Lower lobe of right lung (tissue), 2 donors: Measurements from ENCODE around the gene ALG1. TPM values are rescaled to one million over a fixed set of nuclear protein-coding genes. Genes with fewer than 3 reads are reported as not detected.

Experiments
- ATAC-seq, 2 donors: fragments of 200-7000 bp; cut with Tn5 transposase; one replicate each; pipeline ENCODE4 v1.9.1; 2020 to 2022; ENCODE audit warnings: mild to moderate bottlenecking in 2 of 2, moderate library complexity in 2 of 2
- DNase-seq: peaks from one replicate; pipeline ENCODE4 v3.0.0-alpha.2; 2020
- H3K27ac ChIP-seq: fragments of 200-600 bp; one replicate; pipeline ENCODE4 v1.8.0; 2022
- H3K27me3 ChIP-seq: fragments of 200-600 bp; one replicate; pipeline ENCODE4 v1.8.0; 2022; ENCODE audit warnings: low read depth
- H3K36me3 ChIP-seq: fragments of 200-600 bp; one replicate; pipeline ENCODE4 v1.8.0; 2022; ENCODE audit warnings: mild to moderate bottlenecking
- H3K4me1 ChIP-seq: fragments of 200-600 bp; one replicate; pipeline ENCODE4 v1.8.0; 2022
- H3K4me3 ChIP-seq: fragments of 200-600 bp; one replicate; pipeline ENCODE4 v1.8.0; 2022; ENCODE audit warnings: mild to moderate bottlenecking
- H3K9me3 ChIP-seq: fragments of 200-600 bp; one replicate; pipeline ENCODE4 v1.8.0; 2022
- intact Hi-C: fragments of 100-400 bp; cut with DNase I; formaldehyde crosslinking; loops from one replicate; pipeline ENCODE4 v1.11.0; 2022
- total RNA-seq: library from RNA; stranded (reverse); fragmentation: NEBNext Ultra II Directional; extraction: Animal tissue kit (Norgen Biotek cat#: 25700); gene quantifications from one replicate; pipeline ENCODE4 v1.2.1, GENCODE V29; 2021
- TF ChIP-seq, protein P1 (sequence below): fragments of 200-600 bp; IDR thresholded peaks from one replicate; pipeline ENCODE4 v1.8.0; 2022; ENCODE audit warnings: antibody characterized with exemption, mild to moderate bottlenecking
- donor health status: DM: no; HTN: yes; CAD: no; lungs with severe emphysema.

Gene ALG1
- total RNA-seq, 1 donor from 2014 or later, result 17.8 TPM

DNA sequence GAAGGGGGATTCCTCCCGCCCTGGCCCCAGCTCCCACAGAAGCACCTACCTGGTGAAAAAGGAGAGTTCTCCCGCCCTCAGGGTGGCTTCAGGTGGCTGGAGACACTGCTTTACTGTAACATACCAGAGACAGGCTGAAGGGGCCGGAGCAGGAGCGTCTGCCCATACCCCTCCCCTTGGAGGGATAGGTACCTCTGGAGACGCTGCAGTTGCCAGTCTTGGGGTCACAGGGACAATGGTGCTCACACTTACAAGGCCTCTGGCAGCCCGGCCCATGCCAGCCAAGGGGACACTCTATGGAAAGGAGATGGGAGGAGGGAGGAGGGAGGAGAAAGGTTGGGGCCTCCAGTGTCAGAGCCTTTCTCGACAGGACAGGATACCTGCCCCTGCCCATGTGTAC lies 44.6 kb upstream of the ALG1 start:
- Histone ChIP-seq H3K4me1 (no peaks in the 10 kb centered on the region), H3K9me3 (no peaks in the 10 kb centered on the region), H3K4me3 (no peak overlapping the region), H3K36me3 (peaks cover 33% of the 10 kb centered on the region), H3K27me3 (no peaks in the 10 kb centered on the region), H3K27ac (no peak overlapping the region)
- no peak for ATAC-seq
- no peak for DNase-seq
- intact Hi-C loops, result no loop called here
- TF ChIP-seq, protein P1, sequence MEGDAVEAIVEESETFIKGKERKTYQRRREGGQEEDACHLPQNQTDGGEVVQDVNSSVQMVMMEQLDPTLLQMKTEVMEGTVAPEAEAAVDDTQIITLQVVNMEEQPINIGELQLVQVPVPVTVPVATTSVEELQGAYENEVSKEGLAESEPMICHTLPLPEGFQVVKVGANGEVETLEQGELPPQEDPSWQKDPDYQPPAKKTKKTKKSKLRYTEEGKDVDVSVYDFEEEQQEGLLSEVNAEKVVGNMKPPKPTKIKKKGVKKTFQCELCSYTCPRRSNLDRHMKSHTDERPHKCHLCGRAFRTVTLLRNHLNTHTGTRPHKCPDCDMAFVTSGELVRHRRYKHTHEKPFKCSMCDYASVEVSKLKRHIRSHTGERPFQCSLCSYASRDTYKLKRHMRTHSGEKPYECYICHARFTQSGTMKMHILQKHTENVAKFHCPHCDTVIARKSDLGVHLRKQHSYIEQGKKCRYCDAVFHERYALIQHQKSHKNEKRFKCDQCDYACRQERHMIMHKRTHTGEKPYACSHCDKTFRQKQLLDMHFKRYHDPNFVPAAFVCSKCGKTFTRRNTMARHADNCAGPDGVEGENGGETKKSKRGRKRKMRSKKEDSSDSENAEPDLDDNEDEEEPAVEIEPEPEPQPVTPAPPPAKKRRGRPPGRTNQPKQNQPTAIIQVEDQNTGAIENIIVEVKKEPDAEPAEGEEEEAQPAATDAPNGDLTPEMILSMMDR, result no peak

DNA sequence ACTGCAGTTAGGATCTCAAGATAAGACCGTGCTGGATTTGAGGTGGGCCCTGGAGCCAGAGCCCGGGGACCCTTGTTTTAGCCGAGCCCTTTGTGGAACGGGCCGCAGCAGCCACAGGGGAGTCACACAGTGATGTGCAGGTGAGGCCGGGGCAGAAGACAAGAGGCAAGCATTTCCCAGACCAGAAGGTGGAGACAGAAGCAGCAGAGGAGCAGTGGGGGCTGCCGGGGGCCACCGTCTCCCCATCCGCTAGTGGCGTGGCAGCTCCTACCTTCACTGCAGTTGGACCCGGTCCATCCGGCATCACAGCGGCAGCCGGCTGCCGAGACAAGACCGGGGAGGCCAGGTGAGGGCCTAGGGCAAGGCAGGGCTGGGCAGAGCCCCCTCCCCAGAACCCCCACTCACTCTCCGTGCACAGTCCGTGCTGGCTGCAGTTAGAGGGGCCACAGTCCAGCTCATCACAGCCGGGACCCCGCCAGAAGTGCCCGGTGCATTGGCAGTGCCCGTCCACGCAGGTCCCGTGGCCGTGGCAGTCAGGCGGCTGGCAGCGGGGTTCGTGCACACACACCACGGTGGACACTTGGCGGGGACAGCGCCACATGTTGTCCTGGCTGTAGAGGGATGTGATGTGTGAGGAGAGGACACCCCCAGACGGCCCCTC lies 43.9 kb upstream of the ALG1 start:
- Histone ChIP-seq H3K36me3 (peaks cover 33% of the 10 kb centered on the region), H3K27ac (no peak overlapping the region), H3K27me3 (no peaks in the 10 kb centered on the region), H3K9me3 (no peaks in the 10 kb centered on the region), H3K4me1 (peaks cover 3% of the 10 kb centered on the region), H3K4me3 (no peak overlapping the region)
- TF ChIP-seq, protein P1, result no peak
- DNase-seq (peak; percentile 40), ATAC-seq (peak in 1 of 2 donors; percentile 28)
- intact Hi-C loops, result no loop called here

DNA sequence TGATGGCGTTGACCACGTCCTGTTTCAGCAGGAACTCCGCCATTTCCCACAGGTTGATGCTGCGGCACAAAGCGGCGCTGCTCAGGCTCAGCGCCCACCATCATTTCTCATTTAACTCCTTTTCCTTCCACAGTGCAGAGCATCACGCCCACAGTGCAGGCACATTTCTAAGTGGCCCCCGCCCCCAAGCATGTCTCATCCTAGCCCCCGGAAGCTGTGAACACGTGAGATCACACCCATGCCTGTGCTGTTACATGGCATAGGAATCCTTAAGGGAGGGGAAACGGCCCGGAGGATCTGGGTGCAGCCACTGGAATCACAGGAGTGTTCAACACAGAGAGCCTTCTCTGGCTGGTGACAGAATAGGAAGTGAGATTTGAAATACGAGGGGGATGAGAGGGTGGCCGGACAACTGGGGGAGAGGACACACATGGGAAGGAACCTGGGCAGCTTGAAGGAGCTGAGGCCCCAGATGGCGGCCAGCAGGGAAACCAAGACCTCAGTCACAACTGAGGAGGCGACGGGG lies 42.6 kb upstream of the ALG1 start:
- ATAC-seq (no peak), DNase-seq (peak; percentile 24)
- H3K27ac ChIP-seq, result no peak overlapping the region
- H3K4me3 ChIP-seq, result no peak overlapping the region
- no peaks in the 10 kb centered on the region for H3K27me3 ChIP-seq
- H3K9me3 ChIP-seq, result no peaks in the 10 kb centered on the region
- peaks cover 33% of the 10 kb centered on the region for H3K36me3 ChIP-seq
- TF ChIP-seq, protein P1, result no peak
- peaks cover 9% of the 10 kb centered on the region for H3K4me1 ChIP-seq
- intact Hi-C loops, result no loop called here

DNA sequence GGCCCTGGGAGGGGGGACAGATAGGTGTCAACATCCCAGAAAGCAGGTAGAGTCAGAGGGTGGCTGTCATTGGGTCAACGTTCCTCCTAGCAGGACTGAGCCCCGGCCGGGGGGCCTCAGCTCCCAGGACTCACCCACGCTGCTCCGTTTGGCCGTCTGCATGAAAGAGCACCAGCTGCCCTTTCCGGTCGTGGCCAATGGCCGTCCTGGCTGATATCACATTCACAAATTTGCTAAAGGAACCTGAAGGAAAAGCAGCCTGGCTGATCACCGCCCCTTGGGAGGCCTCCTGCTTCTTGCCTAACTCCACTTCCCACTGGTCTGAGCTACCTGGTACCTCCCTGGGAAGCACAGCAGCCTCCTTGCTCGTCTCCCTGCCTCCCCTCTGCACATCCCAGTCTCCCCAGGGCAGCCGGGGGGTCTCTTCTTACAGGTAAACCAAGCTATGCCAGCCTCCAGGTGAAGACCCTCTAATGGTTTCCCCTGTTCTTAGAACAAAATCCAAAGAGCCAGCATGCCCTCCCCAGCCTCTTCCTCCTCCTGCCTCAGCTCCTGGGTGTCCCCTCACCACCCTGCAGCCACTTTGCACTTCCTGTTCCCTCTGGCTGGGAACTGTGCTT lies 41.3 kb upstream of the ALG1 start:
- Histone ChIP-seq H3K4me1 (peaks cover 16% of the 10 kb centered on the region), H3K27ac (no peak overlapping the region), H3K27me3 (no peaks in the 10 kb centered on the region), H3K36me3 (peaks cover 28% of the 10 kb centered on the region), H3K9me3 (no peaks in the 10 kb centered on the region), H3K4me3 (no peak overlapping the region)
- TF ChIP-seq, protein P1, result no peak
- intact Hi-C loops, result no loop called here
- ATAC-seq (no peak), DNase-seq (peak; percentile 39)

DNA sequence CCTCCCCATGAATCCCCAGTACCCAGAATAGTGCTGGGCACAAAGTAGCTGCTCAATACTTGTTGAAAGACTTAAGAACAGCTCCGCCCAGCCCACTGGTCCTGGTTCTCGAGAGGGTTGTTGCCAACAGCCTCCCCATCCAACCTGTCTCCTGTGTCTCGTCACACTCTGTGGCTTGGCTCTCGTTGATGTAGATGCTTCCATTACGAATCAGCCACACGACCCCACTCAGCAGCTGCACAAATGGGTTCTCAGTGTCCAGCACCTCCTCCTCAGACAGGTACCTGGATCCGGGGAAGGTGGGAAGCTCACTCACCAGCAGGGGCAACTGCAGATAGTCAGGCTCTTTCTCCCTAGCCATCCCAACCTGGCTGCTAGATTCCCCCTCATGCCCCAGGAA lies 40.0 kb upstream of the ALG1 start:
- ATAC-seq (no peak), DNase-seq (peak; percentile 27)
- no peak overlapping the region for H3K4me3 ChIP-seq
- TF ChIP-seq, protein P1, result no peak
- intact Hi-C loops, result no loop called here
- H3K27ac ChIP-seq, result no peak overlapping the region
- H3K4me1 ChIP-seq, result peaks cover 16% of the 10 kb centered on the region
- no peaks in the 10 kb centered on the region for H3K27me3 ChIP-seq
- peaks cover 24% of the 10 kb centered on the region for H3K36me3 ChIP-seq
- H3K9me3 ChIP-seq, result no peaks in the 10 kb centered on the region
